ENCODE data around the gene GREB1L.

GREB1L gene

DNA sequence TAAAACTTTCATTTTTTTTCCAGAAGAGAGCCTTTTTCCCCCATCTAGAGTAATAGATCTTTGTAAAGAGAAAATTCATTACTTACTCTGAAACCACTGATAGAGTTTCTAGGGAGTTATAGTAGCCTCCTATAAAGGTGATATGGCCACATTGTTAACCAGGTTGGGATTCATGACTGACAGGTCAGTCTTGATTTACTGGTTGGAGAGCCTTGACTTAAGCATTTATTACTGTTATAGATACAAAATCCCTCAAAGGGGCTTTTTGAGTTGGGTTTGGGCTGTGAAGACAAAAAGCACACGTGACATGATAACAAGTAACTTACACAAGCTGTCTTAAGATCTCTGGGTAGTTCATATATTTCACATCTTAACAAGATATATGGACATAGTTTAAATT, 141.0 kb downstream of the GREB1L start:
- H3K14ac ChIP-seq (ENCODE audit: low read length), result no peak overlapping the region
- no peaks in the 10 kb centered on the region for H3K79me2 ChIP-seq (ENCODE audit: control insufficient read depth, insufficient read depth, low read length, poor library complexity)
- no peaks in the 10 kb centered on the region for H3K4me1 ChIP-seq (ENCODE audit: control insufficient read depth in 1 of 2, insufficient read depth in 2 of 2, low read length in 2 of 2)
- peaks cover 3 to 4% of the 10 kb centered on the region in 2 experiments for H3K36me3 ChIP-seq (ENCODE audit: control insufficient read depth in 1 of 2, insufficient read depth in 2 of 2, low read length in 2 of 2)
- no peak overlapping the region for H2AK5ac ChIP-seq (ENCODE audit: low read length)
- H2AFZ ChIP-seq (ENCODE audit: insufficient read depth, low read length, poor library complexity), result no peak overlapping the region
- H4K8ac ChIP-seq (ENCODE audit: low read depth, low read length), result no peak overlapping the region
- no CpG with 5 or more reads among the region's 1 CpG for WGBS (ENCODE audit: extremely low coverage, insufficient coverage, insufficient read length)
- H2BK5ac ChIP-seq (ENCODE audit: low read depth, low read length, poor library complexity), result no peak overlapping the region
- no peak overlapping the region for H4K91ac ChIP-seq (ENCODE audit: low read depth, low read length)
- H3K23ac ChIP-seq (ENCODE audit: low read length), result no peak overlapping the region
- no peaks in the 10 kb centered on the region for H3K9me3 ChIP-seq (ENCODE audit: insufficient read depth, low read depth, low read length)
- H3K27ac ChIP-seq (ENCODE audit: low read depth, low read length), result no peak overlapping the region
- H3K4ac ChIP-seq (ENCODE audit: low read depth, low read length), result no peak overlapping the region
- H3K27me3 ChIP-seq (ENCODE audit: insufficient read depth, low read length), result no peaks in the 10 kb centered on the region
- DNase-seq, result peak; percentile 65 to 85
- H3K79me1 ChIP-seq (ENCODE audit: low read length), result no peaks in the 10 kb centered on the region
- no peak overlapping the region for H2BK12ac ChIP-seq (ENCODE audit: low read length)
- no peak overlapping the region for H2BK120ac ChIP-seq (ENCODE audit: insufficient read depth, low read length, poor library complexity)
- H4K12ac ChIP-seq (ENCODE audit: low read depth, low read length), result no peak overlapping the region
- H3K9ac ChIP-seq (ENCODE audit: low read length), result no peak overlapping the region
- H3K4me2 ChIP-seq (ENCODE audit: low read length), result no peak overlapping the region
- H3K4me3 ChIP-seq (ENCODE audit: low read depth, low read length), result no peak overlapping the region
- H3K18ac ChIP-seq (ENCODE audit: low read length), result no peak overlapping the region

DNA sequence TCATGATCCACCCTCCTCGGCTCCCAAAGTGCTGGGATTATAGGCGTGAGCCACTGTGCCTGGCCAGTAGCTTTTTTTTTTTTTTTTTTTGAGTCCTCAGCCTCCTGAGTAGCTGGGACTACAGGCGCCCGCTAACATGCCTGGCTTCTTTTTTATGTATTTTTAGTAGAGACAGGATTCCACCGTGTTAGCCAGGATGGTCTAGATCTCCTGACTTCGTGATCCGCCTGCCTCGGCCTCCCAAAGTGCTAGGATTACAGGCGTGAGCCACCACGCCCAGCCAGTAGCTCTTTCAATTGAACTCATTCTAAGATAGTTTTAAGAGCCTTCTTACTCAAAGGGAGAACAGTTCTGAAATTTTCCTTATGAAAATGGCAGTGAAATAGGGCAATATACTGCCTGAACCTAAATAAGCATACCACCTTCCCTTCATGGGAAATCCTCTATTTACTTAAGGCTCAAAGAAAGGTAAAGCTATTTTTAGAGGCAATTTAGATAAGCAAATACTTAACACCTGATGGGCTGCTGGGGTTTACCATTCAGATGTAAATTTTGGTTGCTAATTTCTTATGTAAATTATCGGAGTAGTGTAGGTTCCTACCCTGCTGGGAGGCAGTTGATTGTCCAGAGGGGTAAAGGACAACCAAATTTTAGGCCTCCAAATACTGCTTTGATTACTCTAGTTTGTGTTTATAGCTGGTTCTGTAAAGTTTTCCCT, 144.7 kb downstream of the GREB1L start:
- Histone ChIP-seq H3K4me1 (ENCODE audit: control insufficient read depth in 1 of 2, insufficient read depth in 2 of 2, low read length in 2 of 2) (peaks cover 0 to 3% of the 10 kb centered on the region in 2 experiments), H3K27me3 (ENCODE audit: insufficient read depth, low read length) (no peaks in the 10 kb centered on the region), H4K8ac (ENCODE audit: low read depth, low read length) (no peak overlapping the region), H3K9me3 (ENCODE audit: insufficient read depth, low read depth, low read length) (no peaks in the 10 kb centered on the region), H3K4me3 (ENCODE audit: low read depth, low read length) (no peak overlapping the region), H2BK5ac (ENCODE audit: low read depth, low read length, poor library complexity) (no peak overlapping the region), H3K4me2 (ENCODE audit: low read length) (no peak overlapping the region), H2AFZ (ENCODE audit: insufficient read depth, low read length, poor library complexity) (no peak overlapping the region), H2BK12ac (ENCODE audit: low read length) (no peak overlapping the region), H3K27ac (ENCODE audit: low read depth, low read length) (no peak overlapping the region), H3K4ac (ENCODE audit: low read depth, low read length) (no peak overlapping the region), H2AK5ac (ENCODE audit: low read length) (no peak overlapping the region), H3K79me2 (ENCODE audit: control insufficient read depth, insufficient read depth, low read length, poor library complexity) (no peaks in the 10 kb centered on the region), H3K18ac (ENCODE audit: low read length) (no peak overlapping the region), H3K79me1 (ENCODE audit: low read length) (no peaks in the 10 kb centered on the region), H3K23ac (ENCODE audit: low read length) (no peak overlapping the region), H3K14ac (ENCODE audit: low read length) (no peak overlapping the region), H4K91ac (ENCODE audit: low read depth, low read length) (no peak overlapping the region), H2BK120ac (ENCODE audit: insufficient read depth, low read length, poor library complexity) (no peak overlapping the region), H3K36me3 (ENCODE audit: control insufficient read depth in 1 of 2, insufficient read depth in 2 of 2, low read length in 2 of 2) (peaks cover 3 to 4% of the 10 kb centered on the region in 2 experiments), H4K12ac (ENCODE audit: low read depth, low read length) (no peak overlapping the region), H3K9ac (ENCODE audit: low read length) (no peak overlapping the region)
- DNase-seq, result no peak
- WGBS (ENCODE audit: extremely low coverage, insufficient coverage, insufficient read length), result no CpG with 5 or more reads among the region's 11 CpGs

DNA sequence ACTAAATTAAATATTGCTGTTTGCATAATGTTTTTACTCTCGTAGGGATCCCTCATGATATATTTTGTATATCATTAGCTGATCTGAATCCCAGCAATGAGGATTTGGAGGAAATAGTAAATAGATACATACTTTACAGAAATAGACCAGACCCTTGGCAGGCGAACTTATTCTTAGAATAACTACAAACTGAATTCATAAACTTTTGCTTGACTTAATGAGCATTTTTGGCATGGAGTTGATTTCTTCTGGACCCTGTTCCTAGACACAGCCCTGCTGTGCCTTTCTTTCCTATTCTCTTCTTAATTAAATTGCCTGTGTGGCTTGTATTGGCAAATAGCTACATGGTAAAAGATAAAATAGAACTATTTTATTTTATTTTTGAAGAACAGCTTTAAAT, 145.9 kb downstream of the GREB1L start:
- no peak for DNase-seq
- WGBS (ENCODE audit: extremely low coverage, insufficient coverage, insufficient read length), result no CpG with 5 or more reads among the region's 2 CpGs
- no peak overlapping the region for H2BK12ac ChIP-seq (ENCODE audit: low read length)

DNA sequence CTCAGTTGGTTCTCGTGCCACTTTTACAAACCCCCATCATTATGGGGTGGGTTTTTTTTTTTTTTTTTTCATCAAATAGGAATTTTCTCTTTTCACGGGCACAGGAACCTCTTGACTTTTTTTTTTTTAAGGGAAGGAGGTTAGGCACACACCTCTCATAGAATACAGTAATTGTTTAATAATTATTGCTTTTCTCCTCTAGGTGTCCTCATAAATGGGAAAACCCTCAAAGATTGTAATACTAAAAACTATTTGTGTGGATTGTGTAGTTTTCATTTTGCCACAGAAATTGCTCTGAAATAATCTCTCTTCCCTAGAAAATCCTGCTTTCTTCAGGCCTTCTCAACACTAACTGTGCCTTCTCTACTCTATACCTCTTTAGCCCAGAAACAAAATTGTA, 147.3 kb downstream of the GREB1L start:
- Histone ChIP-seq H3K79me2 (ENCODE audit: control insufficient read depth, insufficient read depth, low read length, poor library complexity) (no peaks in the 10 kb centered on the region), H2BK12ac (ENCODE audit: low read length) (no peak overlapping the region), H4K12ac (ENCODE audit: low read depth, low read length) (no peak overlapping the region), H2BK120ac (ENCODE audit: insufficient read depth, low read length, poor library complexity) (no peak overlapping the region), H3K79me1 (ENCODE audit: low read length) (no peaks in the 10 kb centered on the region), H3K4me3 (ENCODE audit: low read depth, low read length) (no peak overlapping the region), H3K4me1 (ENCODE audit: control insufficient read depth in 1 of 2, insufficient read depth in 2 of 2, low read length in 2 of 2) (peaks cover 0 to 3% of the 10 kb centered on the region in 2 experiments), H3K9me3 (ENCODE audit: insufficient read depth, low read depth, low read length) (no peaks in the 10 kb centered on the region), H3K27me3 (ENCODE audit: insufficient read depth, low read length) (no peaks in the 10 kb centered on the region), H3K27ac (ENCODE audit: low read depth, low read length) (no peak overlapping the region), H3K18ac (ENCODE audit: low read length) (no peak overlapping the region), H3K4ac (ENCODE audit: low read depth, low read length) (no peak overlapping the region), H3K4me2 (ENCODE audit: low read length) (no peak overlapping the region), H2AK5ac (ENCODE audit: low read length) (no peak overlapping the region), H4K8ac (ENCODE audit: low read depth, low read length) (no peak overlapping the region), H3K14ac (ENCODE audit: low read length) (no peak overlapping the region), H3K36me3 (ENCODE audit: control insufficient read depth in 1 of 2, insufficient read depth in 2 of 2, low read length in 2 of 2) (peaks cover 11 to 15% of the 10 kb centered on the region in 2 experiments), H3K23ac (ENCODE audit: low read length) (no peak overlapping the region), H2AFZ (ENCODE audit: insufficient read depth, low read length, poor library complexity) (no peak overlapping the region), H4K91ac (ENCODE audit: low read depth, low read length) (no peak overlapping the region), H3K9ac (ENCODE audit: low read length) (no peak overlapping the region), H2BK5ac (ENCODE audit: low read depth, low read length, poor library complexity) (no peak overlapping the region)
- no CpG with 5 or more reads among the region's 2 CpGs for WGBS (ENCODE audit: extremely low coverage, insufficient coverage, insufficient read length)
- DNase-seq, result no peak

More for the DNA sequence above, 145.9 kb downstream of the GREB1L start:
- H3K27me3 ChIP-seq (ENCODE audit: insufficient read depth, low read length), result no peaks in the 10 kb centered on the region
- no peak overlapping the region for H3K4me2 ChIP-seq (ENCODE audit: low read length)
- peaks cover 5 to 9% of the 10 kb centered on the region in 2 experiments for H3K36me3 ChIP-seq (ENCODE audit: control insufficient read depth in 1 of 2, insufficient read depth in 2 of 2, low read length in 2 of 2)
- no peaks in the 10 kb centered on the region for H3K9me3 ChIP-seq (ENCODE audit: insufficient read depth, low read depth, low read length)
- no peak overlapping the region for H2BK120ac ChIP-seq (ENCODE audit: insufficient read depth, low read length, poor library complexity)
- H4K12ac ChIP-seq (ENCODE audit: low read depth, low read length), result no peak overlapping the region
- no peaks in the 10 kb centered on the region for H3K79me1 ChIP-seq (ENCODE audit: low read length)
- no peak overlapping the region for H3K4me3 ChIP-seq (ENCODE audit: low read depth, low read length)
- no peak overlapping the region for H3K18ac ChIP-seq (ENCODE audit: low read length)
- no peak overlapping the region for H3K27ac ChIP-seq (ENCODE audit: low read depth, low read length)
- peaks cover 0 to 3% of the 10 kb centered on the region in 2 experiments for H3K4me1 ChIP-seq (ENCODE audit: control insufficient read depth in 1 of 2, insufficient read depth in 2 of 2, low read length in 2 of 2)
- H3K23ac ChIP-seq (ENCODE audit: low read length), result no peak overlapping the region
- H4K91ac ChIP-seq (ENCODE audit: low read depth, low read length), result no peak overlapping the region
- no peak overlapping the region for H3K4ac ChIP-seq (ENCODE audit: low read depth, low read length)
- H3K14ac ChIP-seq (ENCODE audit: low read length), result no peak overlapping the region
- H4K8ac ChIP-seq (ENCODE audit: low read depth, low read length), result no peak overlapping the region
- no peak overlapping the region for H2AFZ ChIP-seq (ENCODE audit: insufficient read depth, low read length, poor library complexity)
- H3K9ac ChIP-seq (ENCODE audit: low read length), result no peak overlapping the region
- no peak overlapping the region for H2BK5ac ChIP-seq (ENCODE audit: low read depth, low read length, poor library complexity)
- H3K79me2 ChIP-seq (ENCODE audit: control insufficient read depth, insufficient read depth, low read length, poor library complexity), result no peaks in the 10 kb centered on the region
- H2AK5ac ChIP-seq (ENCODE audit: low read length), result no peak overlapping the region

Measured in trophoblast cell (in vitro differentiated cells and primary cell).